ENCODE data around the gene ZNF775.

The ZNF775 gene

DNA sequence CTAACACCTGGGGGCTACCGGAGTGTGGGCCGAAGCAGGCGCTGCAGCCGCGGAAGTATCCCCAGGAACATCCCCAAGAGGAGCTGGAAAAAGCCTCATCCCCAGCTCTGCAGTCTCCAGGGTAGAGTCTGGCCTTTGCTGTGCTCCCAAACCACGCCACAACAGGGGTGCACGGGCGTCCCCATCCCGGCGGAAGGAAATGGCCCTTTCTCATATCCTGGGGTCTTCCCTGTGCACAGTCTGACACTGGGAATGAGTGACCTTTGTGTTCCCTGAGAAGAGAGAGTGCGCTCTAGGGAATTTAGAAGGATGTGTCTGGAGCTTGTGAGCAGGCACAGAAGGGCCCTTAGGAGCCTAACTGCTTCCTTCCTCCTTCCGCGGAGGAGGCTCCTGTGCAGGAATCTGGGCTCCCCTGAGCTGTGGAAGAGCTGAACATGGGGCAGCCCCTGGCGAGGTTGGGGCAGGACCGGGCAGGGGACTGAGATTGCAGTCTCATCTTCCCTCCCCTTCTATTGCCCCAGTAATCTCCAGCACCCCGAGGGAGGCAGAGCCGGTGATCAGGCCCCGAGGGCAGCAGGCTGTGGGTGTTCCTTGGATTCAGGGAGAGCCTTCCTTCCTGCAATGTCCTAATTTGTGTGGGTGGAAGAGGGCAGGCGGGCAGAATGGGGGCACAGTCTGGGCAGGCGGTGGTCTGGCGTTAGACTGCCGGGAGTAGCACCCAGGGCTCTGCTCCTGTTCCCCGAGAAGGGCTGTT lies 9.2 kb upstream of the ZNF775 start:
- H3K27me3 ChIP-seq (ENCODE audit: insufficient read depth, insufficient read length): no peaks in the 10 kb centered on the region
- peaks cover 12% of the 10 kb centered on the region for H3K4me1 ChIP-seq (ENCODE audit: insufficient read depth, insufficient read length)
- peak overlapping the region; percentile 98 for H3K9ac ChIP-seq (ENCODE audit: insufficient read length, low read depth)
- TF ChIP-seq YY1 (IDR thresholded peaks at IDR 0.05; ENCODE audit: insufficient read depth, insufficient read length) (no peak), SUZ12 (IDR thresholded peaks at IDR 0.05; ENCODE audit: extremely low read depth, insufficient read depth, insufficient read length) (no peak), ZNF274 (IDR thresholded peaks at IDR 0.05; ENCODE audit: low read depth, low read length) (no peak)
- peaks cover 53% of the 10 kb centered on the region for H3K36me3 ChIP-seq (ENCODE audit: insufficient read depth, insufficient read length, low read length)
- DNase-seq (ENCODE audit: low read depth, low spot score): no peak
- H3K9me3 ChIP-seq (ENCODE audit: insufficient read depth, low read length): no peaks in the 10 kb centered on the region
- peak overlapping the region; percentile 77 for H3K4me3 ChIP-seq (ENCODE audit: insufficient read length, low read depth)

- Histone ChIP-seq H3K27me3 (ENCODE audit: insufficient read depth, insufficient read length) (no peaks in the 10 kb centered on the region), H3K9me3 (ENCODE audit: insufficient read depth, low read length) (no peaks in the 10 kb centered on the region), H3K9ac (ENCODE audit: insufficient read length, low read depth) (peak overlapping the region; percentile 64), H3K4me1 (ENCODE audit: insufficient read depth, insufficient read length) (peaks cover 12% of the 10 kb centered on the region), H3K36me3 (ENCODE audit: insufficient read depth, insufficient read length, low read length) (peaks cover 53% of the 10 kb centered on the region), H3K4me3 (ENCODE audit: insufficient read length, low read depth) (no peak overlapping the region)
- no peak for DNase-seq (ENCODE audit: low read depth, low spot score)
- TF ChIP-seq YY1 (IDR thresholded peaks at IDR 0.05; ENCODE audit: insufficient read depth, insufficient read length) (no peak), ZNF274 (IDR thresholded peaks at IDR 0.05; ENCODE audit: low read depth, low read length) (no peak), SUZ12 (IDR thresholded peaks at IDR 0.05; ENCODE audit: extremely low read depth, insufficient read depth, insufficient read length) (no peak)
Observed at GRCh38 chr7:150370612-150371071, 8.5 kb upstream of the ZNF775 start.

DNA sequence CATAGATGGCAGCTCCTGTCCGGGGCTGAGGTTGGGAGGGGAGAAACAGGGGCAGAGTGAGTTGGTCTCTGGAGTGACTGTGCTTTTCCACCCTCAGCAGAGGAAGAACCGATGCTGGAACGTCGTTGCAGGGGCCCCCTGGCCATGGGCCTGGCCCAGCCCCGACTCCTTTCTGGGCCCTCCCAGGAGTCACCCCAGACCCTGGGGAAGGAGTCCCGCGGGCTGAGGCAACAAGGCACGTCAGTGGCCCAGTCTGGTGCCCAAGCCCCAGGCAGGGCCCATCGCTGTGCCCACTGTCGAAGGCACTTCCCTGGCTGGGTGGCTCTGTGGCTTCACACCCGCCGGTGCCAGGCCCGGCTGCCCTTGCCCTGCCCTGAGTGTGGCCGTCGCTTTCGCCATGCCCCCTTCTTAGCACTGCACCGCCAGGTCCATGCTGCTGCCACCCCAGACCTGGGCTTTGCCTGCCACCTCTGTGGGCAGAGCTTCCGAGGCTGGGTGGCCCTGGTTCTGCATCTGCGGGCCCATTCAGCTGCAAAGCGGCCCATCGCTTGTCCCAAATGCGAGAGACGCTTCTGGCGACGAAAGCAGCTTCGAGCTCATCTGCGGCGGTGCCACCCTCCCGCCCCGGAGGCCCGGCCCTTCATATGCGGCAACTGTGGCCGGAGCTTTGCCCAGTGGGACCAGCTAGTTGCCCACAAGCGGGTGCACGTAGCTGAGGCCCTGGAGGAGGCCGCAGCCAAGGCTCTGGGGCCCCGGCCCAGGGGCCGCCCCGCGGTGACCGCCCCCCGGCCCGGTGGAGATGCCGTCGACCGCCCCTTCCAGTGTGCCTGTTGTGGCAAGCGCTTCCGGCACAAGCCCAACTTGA lies 7.8 kb upstream of the ZNF775 start:
- peak overlapping the region; percentile 42 for H3K9ac ChIP-seq (ENCODE audit: insufficient read length, low read depth)
- peaks cover 60% of the 10 kb centered on the region for H3K36me3 ChIP-seq (ENCODE audit: insufficient read depth, insufficient read length, low read length)
- H3K4me1 ChIP-seq (ENCODE audit: insufficient read depth, insufficient read length): peaks cover 12% of the 10 kb centered on the region
- no peak overlapping the region for H3K4me3 ChIP-seq (ENCODE audit: insufficient read length, low read depth)
- TF ChIP-seq ZNF274 (IDR thresholded peaks at IDR 0.05; ENCODE audit: low read depth, low read length) (no peak), YY1 (IDR thresholded peaks at IDR 0.05; ENCODE audit: insufficient read depth, insufficient read length) (no peak), SUZ12 (IDR thresholded peaks at IDR 0.05; ENCODE audit: extremely low read depth, insufficient read depth, insufficient read length) (no peak)
- DNase-seq (ENCODE audit: low read depth, low spot score): no peak
- no peaks in the 10 kb centered on the region for H3K9me3 ChIP-seq (ENCODE audit: insufficient read depth, low read length)
- no peaks in the 10 kb centered on the region for H3K27me3 ChIP-seq (ENCODE audit: insufficient read depth, insufficient read length)

- no peak for DNase-seq (ENCODE audit: low read depth, low spot score)
- peaks cover 60% of the 10 kb centered on the region for H3K36me3 ChIP-seq (ENCODE audit: insufficient read depth, insufficient read length, low read length)
- peaks cover 12% of the 10 kb centered on the region for H3K4me1 ChIP-seq (ENCODE audit: insufficient read depth, insufficient read length)
Observed at GRCh38 chr7:150371996-150372270, 7.2 kb upstream of the ZNF775 start.

DNA sequence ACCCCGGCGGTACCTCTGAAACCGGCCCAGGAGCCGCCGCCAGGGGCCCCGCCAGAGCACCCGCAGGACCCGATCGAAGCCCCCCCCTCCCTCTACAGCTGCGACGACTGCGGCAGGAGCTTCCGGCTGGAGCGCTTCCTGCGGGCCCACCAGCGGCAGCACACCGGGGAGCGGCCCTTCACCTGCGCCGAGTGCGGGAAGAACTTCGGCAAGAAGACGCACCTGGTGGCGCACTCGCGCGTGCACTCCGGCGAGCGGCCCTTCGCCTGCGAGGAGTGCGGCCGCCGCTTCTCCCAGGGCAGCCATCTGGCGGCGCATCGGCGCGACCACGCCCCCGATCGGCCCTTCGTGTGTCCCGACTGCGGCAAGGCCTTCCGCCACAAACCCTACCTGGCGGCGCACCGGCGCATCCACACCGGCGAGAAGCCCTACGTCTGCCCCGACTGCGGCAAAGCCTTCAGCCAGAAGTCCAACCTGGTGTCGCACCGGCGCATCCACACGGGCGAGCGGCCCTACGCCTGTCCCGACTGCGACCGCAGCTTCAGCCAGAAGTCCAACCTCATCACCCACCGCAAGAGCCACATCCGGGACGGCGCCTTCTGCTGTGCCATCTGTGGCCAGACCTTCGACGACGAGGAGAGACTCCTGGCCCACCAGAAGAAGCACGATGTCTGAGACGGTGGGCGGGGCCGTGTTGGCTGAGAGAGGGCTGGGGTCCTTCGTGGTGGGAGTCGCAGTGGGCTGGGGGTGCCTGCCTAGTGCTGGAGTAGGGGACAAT lies 6.7 kb upstream of the ZNF775 start:
- peaks cover 60% of the 10 kb centered on the region for H3K36me3 ChIP-seq (ENCODE audit: insufficient read depth, insufficient read length, low read length)
- H3K9ac ChIP-seq (ENCODE audit: insufficient read length, low read depth): peak overlapping the region; percentile 32
- TF ChIP-seq ZNF274 (IDR thresholded peaks at IDR 0.05; ENCODE audit: low read depth, low read length) (no peak), YY1 (IDR thresholded peaks at IDR 0.05; ENCODE audit: insufficient read depth, insufficient read length) (no peak), SUZ12 (IDR thresholded peaks at IDR 0.05; ENCODE audit: extremely low read depth, insufficient read depth, insufficient read length) (no peak)
- H3K4me1 ChIP-seq (ENCODE audit: insufficient read depth, insufficient read length): peaks cover 12% of the 10 kb centered on the region
- no peaks in the 10 kb centered on the region for H3K9me3 ChIP-seq (ENCODE audit: insufficient read depth, low read length)
- H3K4me3 ChIP-seq (ENCODE audit: insufficient read length, low read depth): no peak overlapping the region
- no peak for DNase-seq (ENCODE audit: low read depth, low spot score)
- no peaks in the 10 kb centered on the region for H3K27me3 ChIP-seq (ENCODE audit: insufficient read depth, insufficient read length)

More at GRCh38 chr7:150371996-150372270, 7.2 kb upstream of the ZNF775 start:
- no peaks in the 10 kb centered on the region for H3K27me3 ChIP-seq (ENCODE audit: insufficient read depth, insufficient read length)
- H3K4me3 ChIP-seq (ENCODE audit: insufficient read length, low read depth): no peak overlapping the region
- no peak overlapping the region for H3K9ac ChIP-seq (ENCODE audit: insufficient read length, low read depth)
- H3K9me3 ChIP-seq (ENCODE audit: insufficient read depth, low read length): no peaks in the 10 kb centered on the region
- TF ChIP-seq ZNF274 (IDR thresholded peaks at IDR 0.05; ENCODE audit: low read depth, low read length) (no peak), SUZ12 (IDR thresholded peaks at IDR 0.05; ENCODE audit: extremely low read depth, insufficient read depth, insufficient read length) (no peak), YY1 (IDR thresholded peaks at IDR 0.05; ENCODE audit: insufficient read depth, insufficient read length) (no peak)

DNA sequence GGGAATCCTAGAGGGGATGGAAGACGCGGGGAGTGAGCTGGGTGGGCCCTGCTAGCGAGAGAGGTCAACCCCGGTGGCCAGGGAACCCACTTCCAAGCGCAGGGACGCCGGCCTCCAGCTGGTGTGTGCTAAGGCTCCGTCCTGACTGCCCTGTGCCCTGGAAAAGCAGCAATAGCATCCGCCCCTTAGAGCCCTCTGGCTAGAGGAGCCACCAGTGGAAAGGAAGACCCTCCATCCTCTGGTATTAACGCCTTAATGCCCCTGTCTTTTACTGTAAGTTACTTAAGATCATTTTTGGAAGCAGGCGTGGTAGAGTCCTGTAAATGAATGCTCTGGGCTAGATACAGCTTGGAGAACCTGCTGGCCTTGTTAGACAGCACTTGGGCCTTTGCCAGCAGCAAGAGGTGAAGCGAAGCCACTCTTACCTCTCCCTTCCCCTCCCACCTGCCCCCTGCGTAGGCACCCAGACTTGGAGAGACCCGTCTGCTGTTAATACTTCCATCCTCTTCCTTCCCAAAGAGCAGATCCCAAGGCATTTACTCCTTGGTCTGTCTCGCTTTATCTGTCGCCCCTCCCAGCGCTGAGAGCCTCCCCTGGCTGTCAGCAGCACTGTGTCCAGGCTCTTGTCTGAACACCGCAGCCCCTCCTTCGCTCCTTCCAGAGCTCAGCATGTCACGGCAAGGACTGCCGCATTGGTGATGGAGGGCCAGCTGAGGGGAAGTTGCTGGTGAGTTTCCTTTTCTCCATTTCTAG lies 5.9 kb upstream of the ZNF775 start:
- Histone ChIP-seq H3K36me3 (ENCODE audit: insufficient read depth, insufficient read length, low read length) (peaks cover 60% of the 10 kb centered on the region), H3K4me3 (ENCODE audit: insufficient read length, low read depth) (no peak overlapping the region), H3K9ac (ENCODE audit: insufficient read length, low read depth) (no peak overlapping the region), H3K4me1 (ENCODE audit: insufficient read depth, insufficient read length) (peaks cover 12% of the 10 kb centered on the region), H3K9me3 (ENCODE audit: insufficient read depth, low read length) (no peaks in the 10 kb centered on the region), H3K27me3 (ENCODE audit: insufficient read depth, insufficient read length) (no peaks in the 10 kb centered on the region)
- TF ChIP-seq YY1 (IDR thresholded peaks at IDR 0.05; ENCODE audit: insufficient read depth, insufficient read length) (no peak), ZNF274 (IDR thresholded peaks at IDR 0.05; ENCODE audit: low read depth, low read length) (no peak), SUZ12 (IDR thresholded peaks at IDR 0.05; ENCODE audit: extremely low read depth, insufficient read depth, insufficient read length) (no peak)
- no peak for DNase-seq (ENCODE audit: low read depth, low spot score)

Measured in NT2/D1 (cell line).